ENCODE data around the gene NCAM1.

- no peak for TF ChIP-seq POLR2A (IDR thresholded peaks at IDR 0.05)
- no peak for TF ChIP-seq CTCF (IDR thresholded peaks at IDR 0.05)
- TF ChIP-seq POLR2AphosphoS5 (IDR thresholded peaks at IDR 0.05): peak; percentile 93 to 99 (median 96)
Measured at GRCh38 chr11:112949781-112950575, 11.2 kb upstream of the NCAM1 start.

Measured in sigmoid colon (tissue), 4 donors.